Activated T-helper 1 cell treated with anti-CD3 and anti-CD28 coated beads, Interleukin-12 subunit alpha, Interleukin-12 subunit beta, Interleukin-2, Interleukin-4 antibody, amounts not matched to agents 30 ng/mL and 10 ng/mL and 1 ng/mL, durations not matched to agents 14 hours and 24 hours and 36 hours (primary cell): ENCODE measurements around the gene FBXO36. TPM values are rescaled to one million over a fixed set of nuclear protein-coding genes. Genes with fewer than 3 reads are reported as not detected.
"Not testable (repeated sequence)": the region's sequence is repeated elsewhere in the genome, so short reads cannot be mapped to it uniquely, and the experiment has no call there.

ENCODE experiments used
- DNase-seq: peaks from one replicate; pipeline ENCODE4 v3.0.0; 2021; ENCODE audit warnings: low spot score
- H3K27ac Mint-ChIP-seq: one replicate; pipeline ENCODE4 v1.8.0; 2021; ENCODE audit warnings: mild to moderate bottlenecking, mixed read lengths
- H3K27me3 Mint-ChIP-seq: one replicate; pipeline ENCODE4 v1.8.0; 2022; ENCODE audit warnings: mild to moderate bottlenecking, moderate library complexity, mixed read lengths; ENCODE audit not compliant: insufficient read depth
- H3K36me3 Mint-ChIP-seq: one replicate; pipeline ENCODE4 v1.8.0; 2021; ENCODE audit warnings: low read depth, mixed read lengths
- H3K4me1 Mint-ChIP-seq: one replicate; pipeline ENCODE4 v1.8.0; 2021; ENCODE audit warnings: low read depth, mixed read lengths
- H3K4me3 Mint-ChIP-seq: one replicate; pipeline ENCODE4 v1.8.0; 2021; ENCODE audit warnings: mild to moderate bottlenecking, moderate library complexity, mixed read lengths
- H3K9me3 Mint-ChIP-seq: one replicate; pipeline ENCODE4 v1.8.0; 2021; ENCODE audit warnings: mixed read lengths
- intact Hi-C: fragments of 100-400 bp; cut with micrococcal nuclease; formaldehyde crosslinking; loops from one replicate; pipeline ENCODE4 v1.15.1; 2024
- total RNA-seq: library from RNA; stranded (reverse); gene quantifications from 2 replicates; pipeline ENCODE4 v1.2.3, GENCODE V29; 2022

Gene FBXO36
- total RNA-seq, 1 donor from 2014 or later: 0.31 TPM

DNA sequence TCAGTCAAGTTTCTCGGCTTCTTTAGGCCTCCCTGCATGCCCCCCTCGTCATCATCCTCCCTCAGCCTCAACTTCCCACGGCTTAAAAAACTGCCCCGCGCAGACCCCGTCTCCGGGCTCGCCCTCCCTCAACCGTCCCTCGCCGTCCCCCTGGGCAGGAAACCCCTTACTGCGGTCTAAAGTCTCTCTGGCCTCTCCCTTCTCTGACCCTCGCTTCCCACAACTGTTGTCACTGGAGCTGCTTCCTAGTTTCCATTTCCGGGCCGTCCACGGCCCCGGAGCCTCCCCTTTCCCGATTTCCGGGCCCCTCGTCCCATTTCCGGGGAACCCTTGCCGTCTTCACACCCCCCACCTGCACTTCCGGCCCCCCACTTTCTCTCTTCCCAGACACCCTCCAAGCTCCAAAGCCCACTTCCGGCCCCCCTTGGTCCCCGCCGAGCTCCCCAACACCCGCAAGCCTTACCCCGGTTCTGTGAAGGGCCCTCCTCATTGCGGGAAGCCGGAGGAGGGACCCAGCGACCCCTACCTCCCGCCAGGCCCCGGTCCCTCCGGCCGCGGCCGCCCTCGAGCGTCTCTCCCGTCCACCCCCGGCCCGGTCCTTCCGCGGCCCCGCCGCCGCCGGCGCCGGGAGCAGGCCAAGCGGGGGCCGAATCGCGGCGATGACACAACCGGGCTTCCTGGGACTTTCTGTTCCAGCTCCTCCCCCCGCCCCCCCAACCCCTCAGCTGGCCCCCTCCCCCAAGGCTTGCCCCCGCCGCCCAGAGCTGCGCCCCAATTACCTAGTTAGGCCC lies 1.0 kb upstream of the FBXO36 start:
- peak; percentile 60 for DNase-seq
- Mint-ChIP-seq H3K9me3 (no peaks in the 10 kb centered on the region), H3K27me3 (no peaks in the 10 kb centered on the region), H3K4me1 (peaks cover 45% of the 10 kb centered on the region), H3K27ac (peak overlapping the region; percentile 96), H3K36me3 (peaks cover 23% of the 10 kb centered on the region), H3K4me3 (peak overlapping the region; percentile 97)
- intact Hi-C loops: loop anchor here (5.0 to 10.0 kb wide), 3 partner anchors 146 to 1544 kb away; partner anchors contain the start of genes NCL, SLC16A14 and SP140

DNA sequence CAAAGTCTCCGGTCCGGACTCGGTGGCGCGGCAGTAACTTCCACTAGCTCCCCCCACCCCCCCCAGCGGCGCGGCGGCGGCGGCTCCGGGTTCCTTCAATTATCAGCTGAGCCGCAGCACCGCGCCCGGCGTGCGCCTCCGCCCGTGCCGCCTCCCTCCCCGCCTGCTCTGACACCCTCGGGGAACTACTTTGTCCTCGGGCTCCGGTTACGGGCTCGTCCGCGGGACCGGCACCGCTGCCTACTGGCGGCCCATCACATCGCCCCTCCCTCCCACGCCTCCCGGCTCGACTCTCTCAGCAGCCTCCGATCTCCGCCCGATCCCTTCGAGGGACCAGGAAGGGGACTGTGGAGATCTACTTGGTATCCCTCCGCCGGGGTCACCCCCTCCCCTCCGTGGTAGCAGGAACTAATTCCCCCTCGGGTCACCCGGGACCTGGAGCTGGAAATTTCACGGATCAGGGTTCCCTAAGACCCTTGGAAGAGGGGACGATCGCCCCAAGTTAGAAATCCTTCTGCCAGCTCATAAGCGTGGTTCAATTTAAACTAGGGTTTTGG lies 333 bp upstream of the FBXO36 start, which contains the start of gene TRIP12:
Gene TRIP12, minus strand, starts transcription at position 118 of the 557 bp plus-strand sequence. CDS start 41,930 bp downstream, outside the sequence.
- no peaks in the 10 kb centered on the region for H3K27me3 Mint-ChIP-seq
- peak; percentile 83 for DNase-seq
- no peaks in the 10 kb centered on the region for H3K9me3 Mint-ChIP-seq
- H3K4me3 Mint-ChIP-seq: peak within 1 kb of the TSS; percentile 97
- intact Hi-C loops: loop anchor here (1.0 to 10.0 kb wide), 7 partner anchors 100 to 1859 kb away; partner anchors contain the start of genes NCL, PDE6D, PSMD1 and SLC16A14
- H3K36me3 Mint-ChIP-seq: peaks cover 20% of the 10 kb centered on the region
- peaks cover 40% of the 10 kb centered on the region for H3K4me1 Mint-ChIP-seq
- H3K27ac Mint-ChIP-seq: peak within 1 kb of the TSS; percentile 96

DNA sequence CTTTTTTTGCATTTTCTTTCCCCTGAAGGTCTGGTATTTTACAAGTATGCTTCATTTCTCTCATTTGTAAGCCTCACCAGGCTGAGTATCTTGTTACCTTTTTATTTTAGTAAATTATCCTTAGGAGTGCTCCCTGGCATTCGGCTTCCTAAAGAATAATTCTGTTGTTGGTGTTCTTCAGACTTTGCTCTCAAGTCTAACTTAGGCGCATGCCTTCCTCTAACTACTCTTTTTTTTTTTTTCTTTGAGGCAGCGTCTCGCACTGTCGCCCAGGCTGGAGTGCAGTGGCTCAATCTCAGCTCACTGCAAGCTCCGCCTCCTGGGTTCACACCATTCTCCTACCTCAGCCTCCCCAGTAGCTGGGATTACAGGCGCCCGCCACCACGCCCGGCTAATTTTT lies 2.2 kb downstream of the FBXO36 start:
- peaks cover 24% of the 10 kb centered on the region for H3K4me1 Mint-ChIP-seq
- peak overlapping the region; percentile 47 for H3K4me3 Mint-ChIP-seq
- not testable (repeated sequence) for H3K27me3 Mint-ChIP-seq, H3K27ac Mint-ChIP-seq, DNase-seq, H3K9me3 Mint-ChIP-seq, H3K36me3 Mint-ChIP-seq
- intact Hi-C loops: loop anchor here (5.0 to 10.0 kb wide), 3 partner anchors 143 to 1540 kb away; partner anchors contain the start of genes NCL, SLC16A14 and SP140

DNA sequence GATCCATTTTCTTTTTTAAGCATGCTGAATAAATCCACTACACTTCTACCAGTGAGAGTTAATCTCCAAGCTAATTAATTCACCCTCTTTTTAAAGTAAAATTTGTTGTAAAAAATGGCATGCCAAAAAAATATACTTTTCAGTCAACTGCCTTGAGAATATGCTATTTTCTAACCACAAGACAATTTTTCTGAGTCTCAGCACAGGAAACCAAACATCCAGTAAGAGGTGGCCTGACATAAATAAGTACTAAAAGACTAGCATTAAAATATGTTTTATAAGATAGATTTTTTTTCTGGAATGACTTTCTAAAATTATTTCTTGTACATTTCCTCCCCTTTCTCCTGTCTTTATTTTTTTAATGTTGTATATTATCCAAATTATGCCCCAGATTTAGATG lies 2.9 kb downstream of the FBXO36 start:
- peaks cover 4% of the 10 kb centered on the region for H3K36me3 Mint-ChIP-seq
- H3K4me1 Mint-ChIP-seq: peaks cover 17% of the 10 kb centered on the region
- H3K4me3 Mint-ChIP-seq: peak overlapping the region; percentile 51
- DNase-seq: no peak
- H3K27ac Mint-ChIP-seq: no peak overlapping the region
- H3K9me3 Mint-ChIP-seq: no peaks in the 10 kb centered on the region
- intact Hi-C loops: loop anchor here (10.0 kb wide), 1 partner anchor 1540 kb away; the partner anchor contains the start of gene NCL
- H3K27me3 Mint-ChIP-seq: no peaks in the 10 kb centered on the region

DNA sequence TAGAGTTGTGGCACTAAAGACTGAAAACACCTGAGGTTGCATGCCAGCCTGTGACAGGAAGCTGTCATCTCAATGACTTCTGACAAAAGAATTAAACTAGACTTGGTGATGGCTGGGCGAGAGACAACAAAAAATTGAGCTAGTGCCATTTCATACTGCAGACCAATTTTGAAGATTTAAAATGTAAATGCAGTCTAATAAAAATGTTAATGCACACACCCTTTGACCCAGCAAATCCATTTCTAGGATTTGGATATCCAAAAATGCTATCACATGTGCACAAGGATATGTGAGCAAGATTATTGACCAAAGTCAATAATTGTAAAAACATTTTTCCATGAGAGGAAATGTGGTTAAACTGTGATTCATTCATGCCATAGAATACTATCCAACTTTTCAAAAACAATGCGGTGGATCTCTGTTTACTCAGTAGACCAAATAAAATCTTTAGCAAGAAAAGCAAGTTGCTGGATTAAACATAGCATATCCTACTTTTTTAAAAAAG lies 5.6 kb downstream of the FBXO36 start:
- Mint-ChIP-seq H3K9me3 (no peaks in the 10 kb centered on the region), H3K36me3 (no peaks in the 10 kb centered on the region), H3K27me3 (no peaks in the 10 kb centered on the region), H3K27ac (no peak overlapping the region), H3K4me1 (peaks cover 11% of the 10 kb centered on the region), H3K4me3 (no peak overlapping the region)
- no peak for DNase-seq
- intact Hi-C loops: loop anchor here (10.0 kb wide), 1 partner anchor 1537 kb away; the partner anchor contains the start of gene NCL

DNA sequence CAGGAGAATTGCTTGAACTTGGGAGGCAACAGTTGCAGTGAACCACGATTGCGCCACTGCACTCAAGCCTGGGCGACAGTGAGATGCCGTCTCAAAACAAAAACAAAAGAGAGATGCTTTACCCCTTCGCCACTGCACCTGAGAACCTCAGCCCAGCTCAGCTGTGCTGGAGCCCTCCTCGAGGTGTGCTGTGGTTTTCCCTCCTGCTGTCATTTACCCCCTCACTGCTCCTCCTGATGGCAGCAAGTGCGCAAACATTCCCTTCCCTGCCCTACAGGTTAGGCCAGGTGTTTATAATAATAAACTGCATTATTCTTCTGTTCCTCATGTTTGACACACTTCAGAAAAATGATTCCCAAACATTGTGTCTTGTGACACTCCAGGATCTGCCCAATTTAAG lies 8.4 kb downstream of the FBXO36 start:
- Mint-ChIP-seq H3K27ac (no peak overlapping the region), H3K27me3 (no peaks in the 10 kb centered on the region), H3K4me1 (peaks cover under 1% of the 10 kb centered on the region), H3K36me3 (no peaks in the 10 kb centered on the region), H3K9me3 (no peaks in the 10 kb centered on the region), H3K4me3 (no peak overlapping the region)
- no peak for DNase-seq
- intact Hi-C loops: no loop called here

DNA sequence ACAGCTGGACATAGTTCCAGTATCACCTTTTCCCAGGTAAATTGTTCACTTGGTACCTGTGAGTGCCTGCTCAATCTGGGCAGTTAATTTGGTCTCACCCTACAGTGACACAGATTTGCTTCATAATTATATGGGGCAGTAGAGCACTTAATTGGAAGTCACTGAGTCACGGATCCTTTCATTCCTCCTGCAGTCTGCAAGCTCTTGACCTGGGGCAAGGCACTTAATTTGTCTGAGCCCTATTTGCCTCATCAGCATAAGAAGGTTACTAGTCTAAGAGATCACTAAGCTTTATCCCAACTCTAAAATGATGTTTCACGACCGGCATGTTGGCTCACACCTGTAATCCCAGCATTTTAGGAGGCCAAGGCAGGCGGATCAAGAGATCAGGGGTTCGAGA lies 8.9 kb downstream of the FBXO36 start:
- no peak overlapping the region for H3K4me3 Mint-ChIP-seq
- H3K36me3 Mint-ChIP-seq: no peaks in the 10 kb centered on the region
- no peaks in the 10 kb centered on the region for H3K27me3 Mint-ChIP-seq
- H3K27ac Mint-ChIP-seq: no peak overlapping the region
- no peaks in the 10 kb centered on the region for H3K4me1 Mint-ChIP-seq
- no peak for DNase-seq
- intact Hi-C loops: no loop called here
- no peaks in the 10 kb centered on the region for H3K9me3 Mint-ChIP-seq

DNA sequence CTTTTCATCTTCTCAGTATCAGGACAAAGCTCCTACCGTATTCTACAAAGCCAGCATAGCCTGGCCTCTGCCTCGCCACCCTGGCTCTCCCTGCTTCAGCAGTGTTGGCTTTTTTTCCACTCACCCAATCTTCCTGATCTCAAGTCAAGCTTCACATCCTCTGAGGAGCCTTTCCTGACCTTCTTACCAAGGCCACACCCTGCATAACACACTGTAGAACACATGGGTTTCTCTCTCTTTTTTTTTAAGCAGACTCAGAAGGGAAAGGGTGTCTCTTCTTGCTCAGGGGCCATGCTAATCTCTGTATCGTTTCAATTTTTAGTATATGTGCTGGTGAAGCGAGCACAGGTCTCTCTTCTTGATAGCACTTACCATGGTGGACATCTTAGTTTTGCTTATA lies 15.2 kb downstream of the FBXO36 start:
- Mint-ChIP-seq H3K27ac (no peak overlapping the region), H3K4me3 (no peak overlapping the region), H3K27me3 (no peaks in the 10 kb centered on the region), H3K4me1 (no peaks in the 10 kb centered on the region), H3K36me3 (no peaks in the 10 kb centered on the region), H3K9me3 (no peaks in the 10 kb centered on the region)
- DNase-seq: no peak
- intact Hi-C loops: no loop called here

DNA sequence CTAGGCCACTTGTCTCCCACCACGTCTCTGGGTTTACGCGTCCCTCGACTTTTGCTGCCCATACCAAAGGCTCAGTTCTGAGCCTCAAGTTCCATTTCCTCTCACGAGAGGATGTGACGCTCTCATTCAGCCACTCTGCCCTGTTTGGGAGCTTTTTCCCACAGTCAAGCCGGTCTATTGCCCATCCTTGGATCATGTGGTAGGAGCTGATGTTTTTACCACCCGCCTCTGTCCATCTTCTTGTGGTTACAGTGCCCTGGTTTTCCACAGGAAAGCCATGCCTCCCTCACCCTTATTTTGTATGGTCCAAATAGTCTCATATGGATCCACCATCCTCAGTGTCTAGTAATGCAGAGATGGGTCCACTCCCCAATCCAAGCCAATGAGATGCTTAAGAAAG lies 20.4 kb downstream of the FBXO36 start:
- peaks cover 5% of the 10 kb centered on the region for H3K4me1 Mint-ChIP-seq
- no peak overlapping the region for H3K27ac Mint-ChIP-seq
- no peaks in the 10 kb centered on the region for H3K9me3 Mint-ChIP-seq
- H3K27me3 Mint-ChIP-seq: no peaks in the 10 kb centered on the region
- H3K4me3 Mint-ChIP-seq: no peak overlapping the region
- no peaks in the 10 kb centered on the region for H3K36me3 Mint-ChIP-seq
- intact Hi-C loops: no loop called here
- DNase-seq: no peak

DNA sequence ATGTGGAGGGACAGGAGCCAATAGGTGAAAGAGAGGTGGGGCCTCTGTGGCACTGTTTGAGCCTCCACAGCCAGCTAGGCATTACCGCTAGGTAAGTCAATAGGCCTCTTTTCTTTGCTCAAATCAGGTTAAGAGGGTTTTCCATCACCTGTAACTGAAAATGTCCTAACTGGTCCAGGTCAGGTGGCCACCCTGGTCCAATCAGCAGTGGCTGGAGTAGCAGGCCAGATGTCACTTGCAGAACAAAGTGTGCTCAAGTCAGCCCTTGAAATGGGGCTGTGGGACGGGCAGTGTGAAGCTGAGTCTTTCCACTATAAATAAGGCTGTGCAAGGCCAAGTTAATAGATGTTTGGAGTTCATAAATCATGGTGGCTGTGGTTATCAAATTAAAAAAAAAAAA lies 20.9 kb downstream of the FBXO36 start:
- no peak overlapping the region for H3K4me3 Mint-ChIP-seq
- no peak for DNase-seq
- H3K9me3 Mint-ChIP-seq: no peaks in the 10 kb centered on the region
- no peaks in the 10 kb centered on the region for H3K36me3 Mint-ChIP-seq
- H3K27ac Mint-ChIP-seq: no peak overlapping the region
- intact Hi-C loops: no loop called here
- H3K4me1 Mint-ChIP-seq: peaks cover 6% of the 10 kb centered on the region
- no peaks in the 10 kb centered on the region for H3K27me3 Mint-ChIP-seq

DNA sequence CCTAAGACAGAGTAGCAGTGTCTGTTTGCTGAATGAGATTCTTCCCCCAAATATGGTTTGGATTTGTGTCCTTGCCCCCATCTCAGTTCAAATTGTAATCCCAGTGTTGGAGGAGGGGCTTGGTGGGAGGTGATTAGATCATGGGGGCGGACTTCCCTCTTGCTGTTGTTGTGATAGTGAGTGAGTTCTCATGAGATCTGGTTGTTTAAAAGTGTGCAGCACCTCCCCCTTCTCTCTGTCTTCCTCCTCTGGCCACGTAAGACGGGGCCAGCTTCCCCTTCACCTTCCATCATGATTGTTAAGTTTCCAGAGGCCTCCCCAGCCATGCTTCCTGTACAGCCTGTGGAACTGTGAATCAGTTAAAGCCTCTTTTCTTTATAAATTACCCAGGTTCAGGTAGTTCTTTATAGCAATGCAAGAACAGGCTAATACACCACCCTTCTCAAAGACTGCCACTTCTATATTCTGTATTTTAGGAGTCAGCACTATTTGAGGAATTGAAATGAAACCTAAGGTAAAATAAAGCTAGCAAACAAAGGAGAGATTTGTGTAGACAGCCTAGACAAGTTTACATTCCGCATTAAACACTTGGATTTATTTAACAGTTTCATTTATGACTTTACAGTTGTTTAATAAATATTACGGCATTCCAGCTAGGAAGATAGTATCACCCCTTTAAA lies 21.6 kb downstream of the FBXO36 start:
- peaks cover 6% of the 10 kb centered on the region for H3K4me1 Mint-ChIP-seq
- H3K36me3 Mint-ChIP-seq: no peaks in the 10 kb centered on the region
- intact Hi-C loops: no loop called here
- DNase-seq: no peak
- no peak overlapping the region for H3K27ac Mint-ChIP-seq
- H3K9me3 Mint-ChIP-seq: no peaks in the 10 kb centered on the region
- H3K4me3 Mint-ChIP-seq: no peak overlapping the region
- no peaks in the 10 kb centered on the region for H3K27me3 Mint-ChIP-seq

DNA sequence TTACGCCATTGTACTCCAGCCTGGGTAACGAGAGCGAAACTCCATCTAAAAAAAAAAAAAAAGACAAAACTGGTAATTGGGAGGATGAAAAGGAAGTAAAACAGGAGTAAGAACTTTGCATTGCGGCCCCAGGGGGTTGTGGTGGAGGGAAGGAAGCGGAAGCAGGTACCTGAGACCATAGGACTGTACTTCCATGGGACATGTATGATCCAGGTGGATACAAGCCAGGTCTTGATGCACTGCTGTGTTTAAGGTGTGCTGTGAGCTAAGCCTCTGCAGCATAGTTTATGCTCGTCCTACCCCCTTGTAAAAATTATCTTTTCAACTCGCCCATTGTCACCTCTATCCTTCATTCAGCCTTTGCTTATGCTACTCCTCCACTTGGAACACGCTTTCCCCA lies 23.7 kb downstream of the FBXO36 start:
- H3K4me3 Mint-ChIP-seq: no peak overlapping the region
- intact Hi-C loops: no loop called here
- peaks cover 6% of the 10 kb centered on the region for H3K4me1 Mint-ChIP-seq
- no peaks in the 10 kb centered on the region for H3K9me3 Mint-ChIP-seq
- no peak overlapping the region for H3K27ac Mint-ChIP-seq
- no peak for DNase-seq
- no peaks in the 10 kb centered on the region for H3K27me3 Mint-ChIP-seq
- H3K36me3 Mint-ChIP-seq: no peaks in the 10 kb centered on the region

DNA sequence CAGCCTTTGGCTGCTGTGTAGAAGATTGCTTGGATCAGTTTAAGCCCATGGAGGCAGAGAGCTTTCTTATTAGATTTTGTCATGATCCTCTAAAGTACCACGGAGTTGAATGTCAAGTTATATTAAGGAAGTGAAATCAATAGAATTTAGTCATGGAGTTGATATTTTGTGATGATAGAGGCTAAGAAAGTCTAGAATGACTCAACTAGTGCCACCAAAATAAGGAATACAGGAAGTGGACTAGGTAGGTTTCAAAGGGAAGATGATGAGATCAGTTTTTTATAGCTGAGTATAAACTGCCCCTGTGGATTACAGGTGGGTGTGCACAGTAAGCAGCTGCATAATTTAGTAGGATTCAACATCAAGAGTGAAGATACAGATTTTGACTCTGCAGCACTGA lies 25.2 kb downstream of the FBXO36 start:
- H3K4me3 Mint-ChIP-seq: no peak overlapping the region
- intact Hi-C loops: no loop called here
- no peaks in the 10 kb centered on the region for H3K36me3 Mint-ChIP-seq
- peaks cover 6% of the 10 kb centered on the region for H3K4me1 Mint-ChIP-seq
- no peak for DNase-seq
- H3K27ac Mint-ChIP-seq: no peak overlapping the region
- no peaks in the 10 kb centered on the region for H3K27me3 Mint-ChIP-seq
- H3K9me3 Mint-ChIP-seq: no peaks in the 10 kb centered on the region
